HepG2 (cell line): Measurements from ENCODE around the gene AP5Z1. TPM values are rescaled to one million over a fixed set of nuclear protein-coding genes. Genes with fewer than 3 reads are reported as not detected.

Experiments used
- ATAC-seq: fragments of 200-7000 bp; cut with Tn5 transposase; 3 replicates; pipeline ENCODE4 v1.9.1; 2020; ENCODE audit warnings: mild to moderate bottlenecking, moderate library complexity
- BruUV-seq: library from RNA; stranded (reverse); fragments of 400-500 nt; replicated peaks from 2 replicates; lab custom pipeline; 2021; lab: Mats Ljungman, UMichigan
- CTCF ChIA-PET: fragments of 300-600 bp; formaldehyde crosslinking; extraction: SDS; loops from one replicate; lab custom pipeline; 2021; ENCODE audit warnings: low total read pairs, inconsistent platforms, low intra/inter-chr PET ratio; lab: Yijun Ruan, JAX
- POLR2A ChIA-PET: fragments of 350-600 bp; sonication (Branson Sonifier 250); formaldehyde crosslinking; loops from one replicate; lab custom pipeline; 2020; ENCODE audit warnings: antibody characterized with exemption, inconsistent platforms; lab: Yijun Ruan, JAX
- DNase-seq: peaks from one replicate; pipeline ENCODE4 v3.0.0-alpha.2; 2015; ENCODE audit warnings: low spot score
- FAIRE-seq: peaks from 3 replicates; lab custom pipeline; 2011; peaks lifted over from hg19 to GRCh38; lab: Jason Lieb, UNC
- H2AFZ ChIP-seq: one replicate; pipeline ENCODE4 v1.6.1; 2011; ENCODE audit warnings: low read length, inconsistent platforms
- H3K27ac ChIP-seq: fragments of 300-600 bp; 3 replicates; pipeline ENCODE4 v1.8.0; 2011; ENCODE audit warnings: mixed run types, mild to moderate bottlenecking, mixed read lengths, low read length, inconsistent platforms; ENCODE audit not compliant: insufficient read depth; ENCODE audit errors: extremely low read length
- H3K27me3 ChIP-seq, 2 experiments: fragments of 200-600 bp in 1 of 2; 2 replicates in 1 of 2; 3 replicates in 1 of 2; pipeline versions ENCODE4 v1.6.0 to v1.8.0; 2011; ENCODE audit warnings: low read length in 2 of 2, mild to moderate bottlenecking in 2 of 2, moderate library complexity in 2 of 2, inconsistent platforms in 1 of 2; ENCODE audit not compliant: insufficient read depth in 2 of 2, control insufficient read depth in 1 of 2
- H3K36me3 ChIP-seq, 2 experiments: fragments of 200-600 bp in 1 of 2; replicated peaks in 1 of 2; 2 replicates in 1 of 2; 3 replicates in 1 of 2; pipeline versions ENCODE4 v1.5.1 to v1.8.0; 2011; ENCODE audit warnings: low read length in 2 of 2, inconsistent platforms in 1 of 2; ENCODE audit not compliant: insufficient read depth in 2 of 2, control insufficient read depth in 1 of 2
- H3K4me1 ChIP-seq: 2 replicates; pipeline ENCODE4 v1.5.1; 2012; ENCODE audit warnings: low read length, inconsistent platforms; ENCODE audit not compliant: insufficient read depth
- H3K4me2 ChIP-seq: 2 replicates; pipeline ENCODE4 v1.6.0; 2011; ENCODE audit warnings: low read depth, low read length, inconsistent platforms
- H3K4me3 ChIP-seq, 3 experiments: fragments of 200-600 bp in 1 of 3; sonication (generic), shearing (Covaris generic) in 1 of 3; replicated peaks in 1 of 3; 2 replicates each; pipeline ENCODE4 v1.5.1; 2011 to 2016; ENCODE audit warnings: low read length in 3 of 3, inconsistent platforms in 2 of 3, low read depth in 2 of 3, mild to moderate bottlenecking in 2 of 3, control low read depth in 1 of 3, mixed read lengths in 1 of 3; ENCODE audit not compliant: insufficient read depth in 1 of 3
- H3K79me2 ChIP-seq: one replicate; pipeline ENCODE4 v1.6.1; 2011; ENCODE audit warnings: low read length, inconsistent platforms; ENCODE audit not compliant: insufficient read depth
- H3K9ac ChIP-seq: 2 replicates; pipeline ENCODE4 v1.6.0; 2011; ENCODE audit warnings: mild to moderate bottlenecking, low read depth, low read length, inconsistent platforms; ENCODE audit not compliant: insufficient read depth
- H3K9me3 ChIP-seq: 2 replicates; pipeline ENCODE4 v1.5.1; 2012; ENCODE audit warnings: mild to moderate bottlenecking, low read length
- H4K20me1 ChIP-seq: 2 replicates; pipeline ENCODE4 v1.6.0; 2011; ENCODE audit warnings: inconsistent platforms, mild to moderate bottlenecking, low read length, moderate library complexity; ENCODE audit not compliant: insufficient read depth
- CTCF ChIP-seq: sonication (generic); formaldehyde crosslinking; IDR thresholded peaks from 2 replicates; pipeline ENCODE4 v1.5.0; 2020; ENCODE audit warnings: mild to moderate bottlenecking, missing genetic modification reagents, moderate library complexity
- HNF4A ChIP-seq: sonication (generic); formaldehyde crosslinking; IDR thresholded peaks from 2 replicates; pipeline ENCODE4 v1.4.0; 2020; ENCODE audit warnings: missing genetic modification reagents
- PAXIP1 ChIP-seq: sonication (generic); formaldehyde crosslinking; conservative IDR thresholded peaks from 2 replicates; pipeline ENCODE4 v1.4.0; 2020; ENCODE audit warnings: mild to moderate bottlenecking, missing genetic modification reagents, moderate library complexity
- PITX1 ChIP-seq: sonication (generic); formaldehyde crosslinking; IDR thresholded peaks from 2 replicates; pipeline ENCODE4 v1.5.1; 2020; ENCODE audit warnings: mild to moderate bottlenecking, missing genetic modification reagents
- SMAD3 ChIP-seq: sonication (generic); formaldehyde crosslinking; IDR thresholded peaks from 2 replicates; pipeline ENCODE4 v1.4.0; 2020; ENCODE audit warnings: missing genetic modification reagents
- ZFP1 ChIP-seq: IDR thresholded peaks from 2 replicates; pipeline ENCODE4 v1.6.1; 2016
- ZNF776 ChIP-seq: sonication (generic); formaldehyde crosslinking; IDR thresholded peaks from 2 replicates; pipeline ENCODE4 v1.4.0; 2020; ENCODE audit warnings: mild to moderate bottlenecking, missing genetic modification reagents
- ZSCAN31 ChIP-seq: sonication (generic); formaldehyde crosslinking; IDR thresholded peaks from 2 replicates; pipeline ENCODE4 v1.5.0; 2020; ENCODE audit warnings: low read depth, mild to moderate bottlenecking, missing genetic modification reagents
- WGBS: methylation state at CpG from one replicate; pipeline ENCODE4 v1.1.6; 2017; ENCODE audit warnings: low lambda C conversion rate; 5-methylcytosine and 5-hydroxymethylcytosine counted together
- in situ Hi-C: cut with HindIII; loops from 2 replicates; pipeline ENCODE4 v1.10.0; 2017; ENCODE audit warnings: low pct_unique_long_range_greater_than_20kb; ENCODE audit not compliant: extremely low pct_ligation_motif_present
- intact Hi-C: fragments of 100-400 bp; cut with micrococcal nuclease; formaldehyde crosslinking; loops from one replicate; pipeline ENCODE4 v1.10.0; 2022; ENCODE audit not compliant: unreplicated experiment
- polyA plus RNA-seq, 8 experiments: library from polyadenylated mRNA; depleted of rRNA in 3 of 8; stranded (reverse) in 7 of 8; unstranded in 1 of 8; fragments of >200 nt; fragmentation: Illumina TruSeq in 4 of 8; extraction: Trizol in 4 of 8; gene quantifications; 2 replicates each; pipeline versions ENCODE4 v1.2.1 to v1.2.3, GENCODE V29; 2011 to 2016; ENCODE audit warnings: low read depth in 4 of 8, missing spikeins in 1 of 8, mixed read lengths in 1 of 8; ENCODE audit not compliant: insufficient read depth in 1 of 8
- total RNA-seq, 5 experiments: library from RNA; depleted of rRNA; stranded (reverse); fragments of >200 nt; fragmentation: Illumina TruSeq; extraction: Trizol; gene quantifications; 2 replicates each; pipeline ENCODE4 v1.2.3, GENCODE V29; 2016; ENCODE audit warnings: low read depth in 1 of 5
- TF ChIP-seq, protein P1 (sequence below): sonication (generic); formaldehyde crosslinking; IDR thresholded peaks from 2 replicates; pipeline ENCODE4 v1.4.0; 2020; ENCODE audit warnings: missing genetic modification reagents

AP5Z1 gene
- total and polyA plus RNA-seq, 2 of the 13 experiments (the other 11 are each of a cell fraction or from before 2014, with no cell fraction given) = 9.3 to 15.1 TPM

DNA sequence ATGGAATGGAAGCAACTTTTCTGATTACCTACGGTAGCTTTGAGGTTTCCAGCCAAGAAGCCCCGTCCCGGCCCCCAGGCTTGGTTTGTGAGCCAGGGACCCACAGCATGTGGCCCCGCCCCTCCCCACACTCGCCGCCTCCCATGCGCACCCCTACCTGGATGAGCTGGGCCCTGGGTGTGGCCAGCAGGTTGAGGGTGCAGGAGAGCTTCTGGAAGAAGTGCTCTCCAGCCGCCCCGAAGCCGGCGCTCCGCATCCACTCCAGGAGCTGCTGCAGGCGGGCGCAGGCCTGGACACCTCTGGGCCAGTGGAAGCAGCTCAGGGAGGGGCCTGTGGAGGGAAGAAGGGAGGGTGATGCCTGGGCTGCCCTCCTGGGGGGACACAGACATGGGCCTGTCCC, 39.7 kb downstream of the AP5Z1 start:
- no peak overlapping the region for H3K4me3 ChIP-seq
- no peaks in the 10 kb centered on the region for H4K20me1 ChIP-seq
- BruUV-seq = no TSS peak
- in situ Hi-C loops (no loop called here), intact Hi-C loops (no loop called here)
- H3K9ac ChIP-seq = no peak overlapping the region
- no peaks in the 10 kb centered on the region for H3K36me3 ChIP-seq
- FAIRE-seq = no peak
- no peak overlapping the region for H3K27ac ChIP-seq
- H3K27me3 ChIP-seq = peaks cover 11 to 62% of the 10 kb centered on the region in 2 experiments
- peaks cover 7% of the 10 kb centered on the region; the same call in 1 of the 2 replicates for H3K4me1 ChIP-seq
- ChIA-PET POLR2A (no interaction called here), CTCF (no interaction called here)
- WGBS = 76% methylated on average over 11 of the region's 14 CpGs
- TF ChIP-seq ZNF776 (CRISPR knock-in tag) = no peak
- TF ChIP-seq PAXIP1 (CRISPR knock-in tag) = no peak
- TF ChIP-seq ZFP1 (CRISPR knock-in tag) = no peak
- H3K79me2 ChIP-seq = no peaks in the 10 kb centered on the region
- DNase-seq = no peak
- H3K4me2 ChIP-seq = no peak overlapping the region
- H3K9me3 ChIP-seq = no peaks in the 10 kb centered on the region
- H2AFZ ChIP-seq = no peak overlapping the region
- no peak for ATAC-seq

DNA sequence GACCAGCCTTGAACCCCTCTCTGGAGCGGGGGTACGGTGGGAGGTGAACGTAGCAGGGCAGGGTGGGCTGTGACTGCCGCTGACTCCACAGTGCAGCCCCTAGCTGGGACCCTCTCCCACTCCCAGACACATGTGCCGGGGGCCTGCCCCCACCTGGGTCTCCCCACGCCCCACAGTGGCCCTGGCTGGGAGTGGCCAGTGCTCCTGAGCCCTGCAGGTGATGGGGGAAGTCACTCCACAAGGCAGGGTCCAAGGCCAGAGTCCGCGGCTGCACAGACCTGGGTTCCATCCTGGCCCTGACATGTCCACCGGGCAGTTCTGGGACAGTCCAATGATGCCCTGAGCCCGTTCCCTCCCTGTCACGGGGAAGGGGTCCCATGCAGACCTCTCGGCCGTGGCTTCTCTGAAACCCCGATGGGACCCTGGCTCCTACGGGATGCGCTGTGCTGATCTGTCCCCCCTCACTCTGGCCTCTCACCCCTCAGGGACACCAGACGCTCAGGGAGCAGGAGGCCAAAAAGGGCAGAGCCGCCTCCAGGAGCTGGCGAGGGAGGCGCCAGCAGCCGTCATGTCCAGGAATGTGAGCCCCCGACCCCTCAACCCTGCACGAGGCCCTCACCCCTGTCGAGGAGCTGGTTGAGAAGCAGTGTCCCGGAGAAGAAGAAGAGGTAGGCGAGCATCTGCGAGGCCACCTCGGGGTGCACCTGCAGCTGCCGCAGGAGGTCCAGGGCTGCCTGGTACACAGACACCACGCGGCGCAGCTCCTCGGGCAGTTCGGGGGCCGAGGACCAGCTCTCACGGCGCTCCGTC, 40.4 kb downstream of the AP5Z1 start:
- POLR2A ChIA-PET = no interaction called here
- no peak overlapping the region for H2AFZ ChIP-seq
- H3K4me3 ChIP-seq = no peak overlapping the region
- H3K9ac ChIP-seq = no peak overlapping the region
- DNase-seq = no peak
- intact Hi-C loops (no loop called here), in situ Hi-C loops (no loop called here)
- no peak for FAIRE-seq
- no peaks in the 10 kb centered on the region for H4K20me1 ChIP-seq
- CTCF ChIA-PET = no interaction called here
- H3K27me3 ChIP-seq = peaks cover 11 to 63% of the 10 kb centered on the region in 2 experiments
- peaks cover 7% of the 10 kb centered on the region; the same call in 1 of the 2 replicates for H3K4me1 ChIP-seq
- H3K79me2 ChIP-seq = no peaks in the 10 kb centered on the region
- no peak overlapping the region for H3K4me2 ChIP-seq
- H3K36me3 ChIP-seq = no peaks in the 10 kb centered on the region
- H3K9me3 ChIP-seq = no peaks in the 10 kb centered on the region
- H3K27ac ChIP-seq = no peak overlapping the region
- 38% methylated on average over 15 of the region's 38 CpGs for WGBS
- peak; percentile 63 for ATAC-seq
- no TSS peak for BruUV-seq
- TF ChIP-seq SMAD3 (CRISPR knock-in tag) = no peak
- TF ChIP-seq HNF4A (CRISPR knock-in tag) = peak; percentile 55
- TF ChIP-seq CTCF (CRISPR knock-in tag) = peak; percentile 60
- TF ChIP-seq ZSCAN31 (CRISPR knock-in tag) = no peak
- TF ChIP-seq, protein P1, sequence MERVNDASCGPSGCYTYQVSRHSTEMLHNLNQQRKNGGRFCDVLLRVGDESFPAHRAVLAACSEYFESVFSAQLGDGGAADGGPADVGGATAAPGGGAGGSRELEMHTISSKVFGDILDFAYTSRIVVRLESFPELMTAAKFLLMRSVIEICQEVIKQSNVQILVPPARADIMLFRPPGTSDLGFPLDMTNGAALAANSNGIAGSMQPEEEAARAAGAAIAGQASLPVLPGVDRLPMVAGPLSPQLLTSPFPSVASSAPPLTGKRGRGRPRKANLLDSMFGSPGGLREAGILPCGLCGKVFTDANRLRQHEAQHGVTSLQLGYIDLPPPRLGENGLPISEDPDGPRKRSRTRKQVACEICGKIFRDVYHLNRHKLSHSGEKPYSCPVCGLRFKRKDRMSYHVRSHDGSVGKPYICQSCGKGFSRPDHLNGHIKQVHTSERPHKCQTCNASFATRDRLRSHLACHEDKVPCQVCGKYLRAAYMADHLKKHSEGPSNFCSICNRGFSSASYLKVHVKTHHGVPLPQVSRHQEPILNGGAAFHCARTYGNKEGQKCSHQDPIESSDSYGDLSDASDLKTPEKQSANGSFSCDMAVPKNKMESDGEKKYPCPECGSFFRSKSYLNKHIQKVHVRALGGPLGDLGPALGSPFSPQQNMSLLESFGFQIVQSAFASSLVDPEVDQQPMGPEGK (CRISPR knock-in tag) = peak; percentile 74
- 0 out of 2 replicates have a peak, but pooled peaks have one; percentile 29 for TF ChIP-seq PITX1 (CRISPR knock-in tag)
